Psoas muscle (tissue), 8 donors: ENCODE measurements around the gene TRAPPC12. TPM values are rescaled to one million over a fixed set of nuclear protein-coding genes. Genes with fewer than 3 reads are reported as not detected.
A peak's percentile ranks its signal among the peaks of the same experiment; 100 is the strongest.

Experiments
- ATAC-seq, 4 donors: fragments of 200-7000 bp; cut with Tn5 transposase; one replicate each; pipeline ENCODE4 v1.9.1; 2020; ENCODE audit warnings: moderate library complexity in 3 of 4, mild to moderate bottlenecking in 2 of 4
- DNase-seq, 2 donors: peaks; one replicate each; pipeline ENCODE4 v3.0.0-alpha.2; 2020
- H3K27ac ChIP-seq: fragments of 200-600 bp; one replicate; pipeline ENCODE4 v1.8.0; 2022
- H3K27me3 ChIP-seq, 3 donors: fragments of 200-600 bp in 1 of 3; one replicate each; pipeline versions ENCODE4 v1.6.1 to v1.8.0; 2013 to 2022; ENCODE audit warnings: low read length in 2 of 3, mild to moderate bottlenecking in 2 of 3, moderate library complexity in 1 of 3; ENCODE audit not compliant: insufficient read depth in 3 of 3
- H3K36me3 ChIP-seq, 2 donors: fragments of 200-600 bp in 1 of 2; one replicate each; pipeline versions ENCODE4 v1.6.1 to v1.8.0; 2013 to 2022; ENCODE audit warnings: low read depth in 1 of 2, mild to moderate bottlenecking in 1 of 2, moderate library complexity in 1 of 2; ENCODE audit not compliant: insufficient read depth in 1 of 2
- H3K4me1 ChIP-seq: fragments of 200-600 bp; one replicate; pipeline ENCODE4 v1.8.0; 2022
- H3K4me3 ChIP-seq: fragments of 200-600 bp; one replicate; pipeline ENCODE4 v1.8.0; 2022; ENCODE audit warnings: mild to moderate bottlenecking
- H3K9me3 ChIP-seq: fragments of 200-600 bp; one replicate; pipeline ENCODE4 v1.8.0; 2022
- CTCF ChIP-seq: fragments of 200-600 bp; IDR thresholded peaks from one replicate; pipeline ENCODE4 v1.8.0; 2022; ENCODE audit warnings: antibody characterized with exemption
- WGBS, 3 donors: extraction: QIAGEN DNeasy Blood & Tissue Kit; methylation state at CpG; one replicate each; pipeline versions ENCODE4 v1.1.6 to v1.1.7; 2013; 5-methylcytosine and 5-hydroxymethylcytosine counted together
- intact Hi-C, 2 donors: fragments of 100-400 bp; cut with DNase I; formaldehyde crosslinking; loops; one replicate each; pipeline versions ENCODE4 v1.11.0 to v1.14.2; 2022
- polyA plus RNA-seq, 3 donors: library from polyadenylated mRNA; stranded (reverse); fragments of 200-250 nt; gene quantifications; one replicate each; pipeline ENCODE4 v1.2.3, GENCODE V29; 2013
- total RNA-seq, 4 donors: library from RNA; stranded (reverse); fragmentation: NEBNext Ultra II Directional in 2 of 4; extraction: Animal tissue kit (Norgen Biotek cat#: 25700) in 2 of 4; gene quantifications; one replicate each; pipeline versions ENCODE4 v1.2.1 to v1.2.4, GENCODE V29; 2021 to 2023
- donor health status: healthy with polysubstance abuse.
- donor health status: DM: no; HTN: no; CAD: no; lungs with moderate emphysema.
- donor health status: Bipolar disorder and iron deficiency.
- donor health status: healthy.
- donor health status: DM: yes; HTN: yes; CAD: no.
- donor health status: DM: no; HTN: no; CAD: no.
- donor health status: DM: no; HTN: no; CAD: no.
- donor health status: DM: yes; HTN: yes; CAD: no.

The TRAPPC12 gene
- total and polyA plus RNA-seq, 7 donors = 28.7 to 90.3 (median 56.7) TPM

GRCh38 chr2:3377612-3378432, 1.7 kb upstream of the TRAPPC12 start, which contains the start of gene EIPR1:
Gene EIPR1, minus strand, starts transcription at chr2:3377818. Its CDS starts 129 bp downstream, at chr2:3377689.
- 1 to 2% (median 1%) methylated on average over 57 of the region's 57 CpGs for WGBS, 3 donors
- Histone ChIP-seq H3K27me3 (no peaks in the 10 kb centered on the region), H3K4me3 (peak within 1 kb of the TSS; percentile 92), H3K27ac (peak within 1 kb of the TSS; percentile 98), H3K4me1 (peaks cover 34% of the 10 kb centered on the region), H3K36me3 (peaks cover 3 to 18% of the 10 kb centered on the region in 2 donors), H3K9me3 (no peaks in the 10 kb centered on the region)
- peak; percentile 15 for TF ChIP-seq CTCF
- ATAC-seq = peak; percentile 93 to 94 (median 94)
- peak; percentile 98 for DNase-seq
- intact Hi-C loops = loop anchor here (2.0 to 10.0 kb wide), 3 partner anchors 75 to 763 kb away; partner anchors contain the start of gene RPS7 (in 1 of the 2)

GRCh38 chr2:3379339-3379646, 201 bp upstream of the TRAPPC12 start:
- ATAC-seq = no peak
- no peak for DNase-seq
- intact Hi-C loops = loop anchor here in 1 of 2 donors (10.0 kb wide), 2 partner anchors 196 to 764 kb away; partner anchors contain the start of gene RPS7
- H3K4me1 ChIP-seq = peaks cover 34% of the 10 kb centered on the region
- WGBS, 3 donors = 6 to 12% (median 9%) methylated on average over 8 of the region's 8 CpGs
- TF ChIP-seq CTCF = no peak
- peaks cover 3 to 32% of the 10 kb centered on the region in 2 donors for H3K36me3 ChIP-seq
- peak overlapping the region; percentile 98 for H3K27ac ChIP-seq
- peak overlapping the region; percentile 92 for H3K4me3 ChIP-seq
- no peaks in the 10 kb centered on the region for H3K27me3 ChIP-seq
- no peaks in the 10 kb centered on the region for H3K9me3 ChIP-seq

- peaks cover 10 to 77% of the 10 kb centered on the region in 2 donors for H3K36me3 ChIP-seq
Observed at GRCh38 chr2:3386448-3386958, 7.0 kb downstream of the TRAPPC12 start.

GRCh38 chr2:3387011-3387410, 7.5 kb downstream of the TRAPPC12 start:
- DNase-seq (no peak), ATAC-seq (no peak)
- intact Hi-C loops = no loop called here
- TF ChIP-seq CTCF = no peak
- H3K27ac ChIP-seq = no peak overlapping the region
- H3K4me1 ChIP-seq = no peaks in the 10 kb centered on the region
- H3K4me3 ChIP-seq = no peak overlapping the region
- H3K27me3 ChIP-seq = no peaks in the 10 kb centered on the region
- H3K36me3 ChIP-seq = peaks cover 10 to 77% of the 10 kb centered on the region in 2 donors
- 85 to 88% (median 88%) methylated on average over 5 of the region's 5 CpGs for WGBS, 3 donors
- H3K9me3 ChIP-seq = no peaks in the 10 kb centered on the region

More at GRCh38 chr2:3386448-3386958, 7.0 kb downstream of the TRAPPC12 start:
- TF ChIP-seq CTCF = no peak
- no peak for ATAC-seq
- 59 to 67% (median 66%) methylated on average over 10 of the region's 10 CpGs for WGBS, 3 donors
- intact Hi-C loops = no loop called here
- Histone ChIP-seq H3K4me3 (no peak overlapping the region), H3K27me3 (no peaks in the 10 kb centered on the region), H3K27ac (no peak overlapping the region), H3K4me1 (peaks cover 2% of the 10 kb centered on the region), H3K9me3 (no peaks in the 10 kb centered on the region)
- no peak for DNase-seq
